GM18526 (cell line): ENCODE measurements around the gene FAM120AOS.

Experiments used
- POLR2A ChIP-seq: IDR thresholded peaks from 3 replicates; pipeline ENCODE4 v1.6.1; 2011; ENCODE audit not compliant: insufficient read length; ENCODE audit errors: extremely low read depth

Gene FAM120AOS

GRCh38 chr9:93431539-93432105, 21.8 kb downstream of the FAM120AOS start:
- no peak for TF ChIP-seq POLR2A

GRCh38 chr9:93427655-93428379, 25.6 kb downstream of the FAM120AOS start:
- TF ChIP-seq POLR2A, result no peak

DNA sequence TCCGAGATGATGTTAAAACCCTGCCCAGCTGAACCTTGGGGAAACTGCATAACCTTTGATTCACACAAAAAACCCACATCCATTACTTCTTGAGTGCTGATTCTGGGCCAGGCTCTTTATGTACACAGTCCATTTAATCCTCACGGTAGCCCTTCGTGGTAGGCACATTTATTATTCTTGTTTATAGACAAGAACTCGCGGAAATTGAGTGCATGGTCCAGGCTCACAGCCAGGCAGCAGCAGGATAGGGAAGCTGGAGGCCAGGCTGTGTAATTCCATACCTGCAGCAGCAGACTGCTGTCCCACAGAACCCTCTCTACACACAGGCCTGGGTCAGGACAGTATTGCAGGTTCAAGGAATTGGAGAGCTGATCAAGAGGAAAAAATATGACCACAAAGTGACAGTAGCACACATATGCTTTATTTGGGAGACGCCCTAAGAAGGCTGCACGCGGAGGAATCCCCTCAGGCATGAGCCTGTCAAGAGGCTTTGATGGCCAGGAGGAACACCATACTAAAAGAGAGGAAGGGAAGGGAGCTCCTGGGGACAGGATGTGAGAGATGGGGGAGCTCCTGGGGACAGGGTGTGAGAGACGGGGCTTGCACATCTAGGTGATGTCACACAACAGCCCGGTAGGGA, 30.3 kb downstream of the FAM120AOS start:
- no peak for TF ChIP-seq POLR2A

DNA sequence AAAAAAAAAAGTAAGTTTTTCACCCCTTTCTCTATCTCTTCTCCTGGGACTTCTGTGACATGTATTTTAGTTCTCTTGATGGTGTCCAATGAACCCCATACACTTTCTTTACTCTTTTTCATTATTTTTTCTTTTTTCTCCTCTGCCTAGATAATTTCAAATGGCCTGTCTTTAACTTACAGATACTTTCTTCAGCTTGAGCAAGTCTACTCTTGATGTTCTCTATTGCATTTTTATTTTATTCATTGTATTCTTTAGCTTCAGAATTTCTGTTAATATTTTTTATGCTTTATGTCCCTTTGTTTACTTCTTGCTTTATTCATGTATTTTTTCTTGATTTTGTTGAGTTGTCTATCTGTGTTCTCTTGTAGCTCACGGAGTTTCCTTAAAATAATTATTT, 34.4 kb downstream of the FAM120AOS start:
- no peak for TF ChIP-seq POLR2A

GRCh38 chr9:93417538-93417937, 35.8 kb downstream of the FAM120AOS start:
- TF ChIP-seq POLR2A, result no peak

GRCh38 chr9:93416530-93417235, 36.7 kb downstream of the FAM120AOS start:
- TF ChIP-seq POLR2A, result no peak

DNA sequence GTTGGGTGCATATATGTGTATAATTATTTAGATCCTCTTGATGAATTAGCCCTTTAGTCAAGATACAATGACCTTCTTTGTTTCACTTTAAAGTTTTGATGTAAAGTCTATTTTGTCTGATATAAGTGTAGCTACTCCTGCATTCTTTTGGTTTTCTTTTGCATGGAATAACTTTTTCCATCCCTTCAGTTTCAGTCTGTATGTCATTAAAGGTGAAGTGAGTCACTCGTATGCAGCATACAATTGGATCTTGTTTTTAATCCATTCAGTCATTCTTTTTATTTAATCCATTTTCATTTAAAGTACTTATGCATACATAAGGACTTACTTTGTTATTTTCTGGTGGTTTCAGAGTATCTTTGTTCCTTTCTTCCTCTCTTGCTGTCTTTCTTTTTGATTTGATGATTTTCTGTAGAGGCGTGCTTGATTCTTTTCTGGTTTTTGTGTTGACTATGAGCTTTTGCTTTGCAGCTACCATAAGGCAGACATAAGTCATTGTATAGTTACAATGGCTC, 38.1 kb downstream of the FAM120AOS start:
- no peak for TF ChIP-seq POLR2A

GRCh38 chr9:93413530-93413929, 39.9 kb downstream of the FAM120AOS start:
- no peak for TF ChIP-seq POLR2A

- no peak for TF ChIP-seq POLR2A
Measured at GRCh38 chr9:93406371-93406770, 47.0 kb downstream of the FAM120AOS start.

GRCh38 chr9:93398471-93398870, 54.9 kb downstream of the FAM120AOS start:
- no peak for TF ChIP-seq POLR2A

- no peak for TF ChIP-seq POLR2A
Measured at GRCh38 chr9:93397661-93398373, 55.6 kb downstream of the FAM120AOS start.
